MM.1S (cell line): ENCODE measurements around the gene DLGAP1.

Experiments used
- CTCF ChIP-seq: fragments of 300-600 bp; sonication (generic); IDR thresholded peaks from 2 replicates; pipeline ENCODE4 v1.5.1; 2016; ENCODE audit warnings: antibody characterized with exemption, low read length, mixed read lengths
- EZH2 ChIP-seq: fragments of 300-600 bp; sonication (generic); optimal IDR thresholded peaks from 2 replicates; pipeline ENCODE3; 2017; ENCODE audit warnings: low read depth, mild to moderate bottlenecking, antibody characterized with exemption, low read length, mixed read lengths
- EZH2phosphoT487 ChIP-seq: fragments of 300-600 bp; sonication (generic); IDR thresholded peaks from 2 replicates; pipeline ENCODE4 v1.6.1; 2018; ENCODE audit warnings: antibody characterized with exemption, low read length

- TF ChIP-seq EZH2 (no peak), CTCF (no peak), EZH2phosphoT487 (no peak)
Measured at GRCh38 chr18:4119127-4119648, 335.9 kb downstream of the DLGAP1 start.
